GM21576 (cell line): ENCODE data around the gene NPAS2.

Source experiments
- ATAC-seq: cut with Tn5 transposase; IDR thresholded peaks from one replicate; pipeline ENCODE4 v1.9.1; 2021; ENCODE audit warnings: mild to moderate bottlenecking, moderate library complexity; ENCODE audit not compliant: unreplicated experiment

Gene NPAS2

DNA sequence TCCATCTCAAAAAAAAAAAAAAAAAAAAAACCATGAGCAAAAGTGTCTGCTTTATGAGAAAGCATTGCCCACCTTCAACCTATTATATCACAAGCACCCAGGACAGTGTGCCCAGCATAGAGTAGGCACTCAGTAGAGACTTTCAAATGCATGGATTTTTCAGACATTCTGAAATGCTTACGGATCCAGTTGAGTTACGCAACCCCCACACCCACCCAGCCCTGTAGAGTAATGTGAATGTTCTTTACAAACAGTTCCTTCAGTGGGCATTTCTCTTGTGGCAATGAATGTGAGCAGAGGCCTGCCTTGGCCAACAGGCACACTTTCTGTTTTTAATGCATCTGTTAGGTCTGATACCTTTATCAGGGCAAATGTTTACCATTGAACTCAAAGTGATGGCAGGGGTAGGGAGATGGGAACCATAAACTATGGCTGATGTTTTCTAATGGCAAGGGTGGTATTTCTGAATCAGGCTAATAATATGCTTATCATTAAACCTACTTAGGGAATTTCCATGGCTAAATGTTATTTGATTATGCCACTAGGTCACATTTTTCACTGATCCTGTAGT is 117.1 kb downstream of the NPAS2 start:
- no peak for ATAC-seq

DNA sequence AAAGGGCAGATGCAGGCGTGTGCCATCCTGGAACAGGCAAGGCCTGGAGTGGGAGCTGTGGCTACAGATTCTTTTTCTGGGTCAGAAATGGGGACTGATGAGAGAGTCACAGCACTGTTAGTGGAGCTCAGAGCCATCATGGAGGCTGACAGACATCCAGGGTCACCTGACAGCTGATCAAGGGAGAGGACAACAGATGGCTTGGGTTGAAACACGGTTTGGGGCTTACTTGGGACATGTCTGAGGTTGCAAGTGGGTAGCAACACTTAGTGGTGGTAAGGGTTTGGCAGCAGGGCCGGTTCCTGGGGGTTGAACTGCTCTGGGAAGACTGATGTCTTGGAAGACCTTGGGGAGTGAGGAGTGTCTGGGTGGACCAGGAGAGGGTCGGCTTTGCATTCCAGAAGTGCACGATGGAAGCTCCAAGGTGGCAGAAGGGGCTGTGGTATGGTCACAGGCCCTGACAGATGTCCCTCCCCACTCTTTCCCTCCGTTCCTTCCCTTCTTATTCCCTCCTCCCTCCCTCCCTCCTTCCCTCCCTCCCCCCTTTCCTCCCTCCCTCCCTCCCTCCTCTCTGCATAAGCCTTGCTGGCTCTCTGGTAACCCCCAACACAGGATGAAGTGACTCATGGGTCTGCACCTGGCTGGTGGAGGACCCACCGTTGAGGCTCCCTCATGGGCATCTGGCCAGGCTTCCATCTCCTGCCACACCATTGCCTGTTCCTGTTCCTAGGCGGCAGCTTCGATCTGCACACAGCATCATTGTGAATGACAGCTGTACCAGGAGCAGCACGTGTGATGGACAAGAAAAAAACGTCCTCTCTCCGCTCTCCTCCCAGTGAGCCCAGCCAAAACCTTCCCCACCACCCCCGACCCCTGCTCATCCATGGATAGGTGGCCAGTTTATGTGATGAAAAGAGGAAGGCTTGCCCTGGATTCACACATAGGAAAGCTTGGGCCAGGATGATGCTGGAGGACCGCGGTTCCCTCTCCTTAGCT is 118.4 kb downstream of the NPAS2 start:
- ATAC-seq = no peak

DNA sequence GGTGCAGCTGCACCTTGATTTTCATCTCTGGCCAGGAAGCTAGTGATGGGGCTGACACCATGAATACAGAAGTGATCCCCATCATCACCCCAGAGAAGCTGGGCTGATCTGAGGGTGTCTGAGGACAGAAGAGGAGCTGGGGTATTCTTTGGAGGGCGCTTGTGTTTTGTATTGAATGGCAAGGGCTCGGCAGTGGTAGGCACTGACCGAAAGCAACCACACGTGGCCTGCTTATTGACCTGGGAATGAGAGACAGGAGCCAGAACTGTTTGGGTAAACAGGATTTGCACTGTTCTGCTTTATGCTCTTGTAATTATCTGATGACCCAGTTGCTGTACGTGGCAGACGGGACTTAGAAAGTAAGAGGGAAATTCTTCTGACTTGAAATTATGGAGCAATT is 119.5 kb downstream of the NPAS2 start:
- no peak for ATAC-seq

DNA sequence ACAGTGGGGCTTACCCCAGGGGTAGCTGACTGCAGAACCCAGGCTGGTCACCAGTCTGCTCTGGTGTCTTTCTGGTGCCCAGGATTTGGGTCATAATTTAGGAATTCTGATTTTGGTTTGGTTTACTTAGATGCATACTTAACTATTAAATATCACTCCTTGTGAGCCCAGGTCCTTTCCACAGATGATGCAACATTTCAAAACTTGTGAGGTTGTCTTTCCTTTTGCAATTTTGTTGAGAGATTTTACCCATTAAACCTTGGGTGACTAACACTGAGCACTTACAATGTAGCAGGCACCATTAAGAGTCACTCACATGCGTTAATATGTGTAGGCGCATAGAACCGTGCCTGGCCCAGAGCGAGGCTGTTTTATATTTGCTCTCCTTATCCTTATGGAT is 120.3 kb downstream of the NPAS2 start:
- ATAC-seq = no peak

- no peak for ATAC-seq
These were observed 121.1 kb downstream of the NPAS2 start for GRCh38 chr2:100940766-100941645.

DNA sequence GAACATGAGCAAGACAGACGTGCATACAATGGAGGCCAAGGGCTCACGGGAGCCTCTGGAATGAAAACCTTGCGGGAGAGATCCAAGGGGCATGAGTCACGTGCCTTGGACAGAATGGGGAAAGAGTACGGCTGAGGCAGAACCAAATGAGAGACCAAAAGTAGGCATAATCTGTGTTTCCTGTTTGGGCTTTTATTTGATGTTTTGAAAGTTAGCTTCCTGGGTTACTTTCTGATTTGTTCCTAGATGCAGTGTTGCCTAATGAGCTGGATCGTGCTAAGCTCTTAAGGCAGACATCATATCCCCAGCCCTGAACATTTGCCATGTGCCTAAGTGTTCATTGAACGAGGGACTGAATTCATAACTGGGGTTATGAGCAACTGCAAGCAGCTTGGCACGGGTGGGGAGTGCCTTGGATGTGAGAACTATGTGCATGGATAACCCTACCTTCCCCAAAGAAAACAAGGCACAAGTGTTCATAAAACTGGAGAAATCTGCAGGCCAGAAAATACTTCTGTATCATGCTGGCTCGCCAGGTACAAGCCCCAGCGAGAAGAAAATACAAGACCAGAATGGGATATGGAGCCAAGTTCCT is 121.8 kb downstream of the NPAS2 start:
- no peak for ATAC-seq

DNA sequence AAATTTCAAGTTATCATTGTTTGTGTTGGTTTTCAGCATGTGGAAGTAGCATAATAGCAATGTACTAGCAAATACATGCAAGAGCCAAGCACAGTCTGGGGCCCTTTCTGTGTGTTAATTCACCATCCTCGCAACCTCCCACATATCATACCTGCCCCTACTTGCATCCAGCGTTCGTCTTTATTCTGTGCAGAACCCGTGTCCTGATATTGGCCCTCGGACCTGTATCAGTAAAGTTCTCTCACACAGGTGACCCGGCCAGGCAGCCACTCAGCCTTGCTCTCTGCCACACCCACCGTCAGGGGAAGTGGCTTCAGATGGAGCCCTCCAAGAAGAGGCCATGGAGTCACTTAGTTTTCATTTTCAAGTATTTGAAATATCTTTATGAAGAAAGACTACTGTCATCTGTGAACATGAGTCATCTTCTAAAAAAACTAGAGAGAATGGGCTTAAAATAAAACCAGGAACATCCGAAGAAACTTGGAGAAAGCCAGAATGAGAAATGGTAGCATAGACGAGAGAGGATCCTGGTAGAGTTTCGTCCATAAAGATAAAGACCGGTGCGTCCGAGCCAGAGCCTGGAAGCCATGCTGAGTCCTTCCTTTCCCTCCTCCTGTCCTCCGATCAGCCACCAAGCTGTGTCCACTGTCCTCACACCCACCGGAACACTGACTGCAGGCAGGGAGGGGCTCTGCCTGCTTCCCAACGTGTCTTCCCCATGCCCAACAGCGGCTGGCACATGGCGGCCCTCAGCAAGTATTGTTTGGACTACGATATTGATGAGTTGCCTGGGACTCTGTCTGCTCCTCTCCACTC is 124.9 kb downstream of the NPAS2 start:
- no peak for ATAC-seq

- ATAC-seq = no peak
These were observed 125.4 kb downstream of the NPAS2 start for GRCh38 chr2:100945433-100945740.

- no peak for ATAC-seq
These were observed 126.1 kb downstream of the NPAS2 start for GRCh38 chr2:100945930-100946607.

- no peak for ATAC-seq
These were observed 129.2 kb downstream of the NPAS2 start for GRCh38 chr2:100948942-100949811.

DNA sequence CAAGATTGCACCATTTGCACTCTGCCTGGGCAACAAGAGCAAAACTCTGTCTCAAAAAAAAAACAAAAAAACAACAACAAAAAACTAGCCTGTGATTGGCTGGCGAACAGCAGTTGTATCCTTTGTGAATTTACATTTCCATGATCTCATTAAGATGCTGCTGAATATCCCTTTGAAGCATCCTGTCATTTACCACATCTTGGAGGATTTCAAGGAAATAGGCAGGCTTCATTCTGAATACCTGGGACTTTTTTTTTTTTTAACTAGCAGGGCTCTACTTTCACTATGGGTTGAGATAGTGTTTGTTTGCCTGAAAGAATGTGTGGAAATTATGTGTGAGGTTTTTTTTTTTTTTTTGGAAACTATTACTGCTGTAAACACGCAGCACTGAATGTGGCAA is 132.6 kb downstream of the NPAS2 start:
- no peak for ATAC-seq

GRCh38 chr2:100953406-100954043 is 133.6 kb downstream of the NPAS2 start:
- no peak for ATAC-seq

DNA sequence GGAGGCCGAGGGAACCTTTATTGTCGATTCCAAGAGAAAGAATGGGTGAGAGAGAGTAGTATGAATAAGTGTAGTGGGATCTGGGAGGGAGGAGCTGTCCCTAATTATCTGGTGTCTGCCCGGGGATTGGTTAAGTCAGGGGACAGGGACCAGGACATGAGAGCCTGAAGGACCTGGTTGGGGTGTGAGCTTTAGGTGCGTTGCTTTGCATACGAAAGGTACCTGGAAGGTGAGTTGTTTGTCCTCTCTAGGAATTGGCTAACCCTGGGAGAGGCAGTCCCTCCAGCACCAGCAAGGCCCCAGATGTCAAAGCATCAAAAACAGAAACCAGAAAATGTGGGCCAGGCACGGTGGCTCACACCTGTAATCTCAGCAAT is 134.1 kb downstream of the NPAS2 start:
- ATAC-seq = no peak

DNA sequence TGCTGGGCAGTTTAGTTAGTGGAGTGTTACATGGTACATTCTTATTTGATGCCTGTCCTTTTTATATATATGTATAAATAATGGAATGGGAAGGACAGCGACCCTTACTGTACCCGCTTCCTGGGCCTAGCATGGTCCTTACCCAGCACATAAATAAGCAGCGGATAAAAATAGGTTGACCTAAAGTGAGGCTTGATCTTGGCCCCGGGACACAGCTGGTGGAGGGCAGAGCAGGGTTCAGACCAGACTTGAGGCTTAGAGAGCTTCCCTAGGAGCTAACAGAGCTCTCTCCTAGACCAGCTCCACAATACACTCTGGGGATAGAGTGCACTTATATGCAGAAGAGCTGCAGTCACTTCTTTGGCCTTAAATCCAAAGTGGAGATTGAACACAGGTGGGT is 135.3 kb downstream of the NPAS2 start:
- ATAC-seq = no peak

- no peak for ATAC-seq
These were observed 136.1 kb downstream of the NPAS2 start for GRCh38 chr2:100956081-100956480.

DNA sequence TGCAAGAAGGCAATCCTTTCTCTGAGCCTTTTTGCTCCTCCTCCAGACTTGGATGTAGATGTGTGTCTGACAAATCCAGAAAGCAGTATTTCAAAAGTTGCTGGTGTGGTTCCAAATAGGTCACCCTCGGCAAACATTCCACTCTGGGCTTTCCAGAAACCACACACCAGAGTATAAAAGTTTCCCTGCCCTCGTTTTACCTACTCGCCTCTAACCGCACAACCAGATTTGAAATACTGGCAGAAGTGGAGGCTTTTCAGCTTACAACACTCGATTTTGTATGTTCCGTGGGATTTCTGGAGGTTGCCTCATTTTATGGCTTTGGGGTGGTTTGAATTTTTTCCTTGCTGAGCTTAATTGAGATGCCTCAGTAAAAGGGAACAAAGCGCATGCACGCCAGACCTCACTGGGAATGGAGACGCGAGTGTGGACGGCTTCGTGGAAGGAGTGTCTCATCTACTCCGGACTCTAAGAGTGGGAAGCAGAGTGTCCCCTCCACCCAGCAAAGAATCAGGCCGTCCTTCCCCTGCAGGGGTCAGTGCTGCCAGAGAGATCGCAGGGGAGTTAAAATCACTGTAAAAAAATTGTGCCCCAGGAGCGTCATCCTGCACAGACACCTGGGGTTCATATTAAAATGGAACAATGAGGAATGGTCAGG is 138.2 kb downstream of the NPAS2 start:
- ATAC-seq = no peak

DNA sequence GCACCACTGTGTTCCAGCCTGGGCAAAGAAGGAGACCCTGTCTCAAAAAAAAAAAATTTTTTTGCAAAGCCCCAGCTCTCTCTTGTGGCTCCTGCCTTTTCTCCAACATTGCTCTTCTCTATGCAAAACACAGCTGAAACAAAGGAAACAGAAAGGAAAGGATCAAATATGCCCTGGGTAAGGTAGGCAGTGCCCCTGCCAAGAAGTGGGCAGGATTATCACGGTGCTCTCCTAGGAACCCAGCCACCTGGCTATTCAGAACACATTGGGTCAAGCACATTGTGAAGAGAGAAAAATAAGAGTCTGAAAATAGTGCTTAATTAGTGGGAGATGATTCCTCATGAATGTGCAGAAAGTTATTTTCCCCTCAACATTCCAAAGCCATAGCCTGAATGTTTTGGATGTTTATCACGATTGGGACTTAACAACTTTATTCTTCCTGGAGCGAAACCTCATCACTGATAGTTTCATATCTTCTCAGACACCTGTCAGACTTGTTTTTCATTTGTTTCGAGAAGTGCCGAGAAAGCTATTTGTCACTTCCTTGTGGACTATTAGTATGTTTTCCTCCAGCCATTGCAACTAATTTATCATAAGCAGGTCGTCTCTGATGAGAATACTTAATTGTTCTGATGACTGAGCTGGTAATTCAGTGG is 139.4 kb downstream of the NPAS2 start:
- ATAC-seq = no peak
